Lung microvascular endothelial cell (primary cell): ENCODE measurements around the gene PCBP3. TPM values are rescaled to one million over a fixed set of nuclear protein-coding genes. Genes with fewer than 3 reads are reported as not detected.
"Not testable (repeated sequence)": the region's sequence is repeated elsewhere in the genome, so short reads cannot be mapped to it uniquely, and the experiment has no call there.

Source experiments
- DNase-seq, 2 donors: peaks; one replicate each; pipeline versions ENCODE4 v3.0.0 to v3.0.0-alpha.2; 2010; ENCODE audit warnings: low read depth in 2 of 2
- total RNA-seq: library from RNA; depleted of rRNA; stranded (reverse); fragments of >200 nt; gene quantifications from 2 replicates; pipeline ENCODE4 v1.2.1, GENCODE V29; 2014

The PCBP3 gene
- total RNA-seq = 0.22 TPM in 1 of 2 replicates, not detected in the other

GRCh38 chr21:45643021-45643980, at the start of gene PCBP3:
Gene PCBP3, plus strand, starts transcription at chr21:45643725. Its CDS starts 206,361 bp downstream, at chr21:45850086.
- DNase-seq = peak; percentile 90 to 95

GRCh38 chr21:45594721-45595489, 48.6 kb upstream of the PCBP3 start:
- DNase-seq = no peak

GRCh38 chr21:45595574-45596295, 47.8 kb upstream of the PCBP3 start:
- DNase-seq = no peak

- DNase-seq = peak; percentile 54 to 78
These were observed 46.7 kb upstream of the PCBP3 start for GRCh38 chr21:45596704-45597318.

GRCh38 chr21:45598109-45598508, 45.4 kb upstream of the PCBP3 start:
- no peak for DNase-seq

- DNase-seq = no peak
These were observed 44.9 kb upstream of the PCBP3 start for GRCh38 chr21:45598666-45599065.

- DNase-seq = no peak
These were observed 44.4 kb upstream of the PCBP3 start for GRCh38 chr21:45599146-45599581.

GRCh38 chr21:45600248-45600647, 43.3 kb upstream of the PCBP3 start:
- DNase-seq = no peak

GRCh38 chr21:45601551-45601950, 42.0 kb upstream of the PCBP3 start:
- no peak for DNase-seq

GRCh38 chr21:45602106-45602505, 41.4 kb upstream of the PCBP3 start:
- no peak for DNase-seq

- no peak for DNase-seq
These were observed 40.0 kb upstream of the PCBP3 start for GRCh38 chr21:45603481-45603880.

GRCh38 chr21:45604681-45605080, 38.8 kb upstream of the PCBP3 start:
- not testable (repeated sequence) for DNase-seq

GRCh38 chr21:45607021-45607908, 36.3 kb upstream of the PCBP3 start:
- peak in 1 of 2 donors; percentile 48 for DNase-seq

- DNase-seq = no peak
These were observed 35.6 kb upstream of the PCBP3 start for GRCh38 chr21:45607909-45608295.

- DNase-seq = not testable (repeated sequence)
These were observed 34.6 kb upstream of the PCBP3 start for GRCh38 chr21:45608747-45609470.

- not testable (repeated sequence) for DNase-seq
These were observed 33.9 kb upstream of the PCBP3 start for GRCh38 chr21:45609616-45610015.

- no peak for DNase-seq
These were observed 32.2 kb upstream of the PCBP3 start for GRCh38 chr21:45611296-45611695.

GRCh38 chr21:45611939-45612664, 31.4 kb upstream of the PCBP3 start:
- no peak for DNase-seq

- DNase-seq = not testable (repeated sequence)
These were observed 30.9 kb upstream of the PCBP3 start for GRCh38 chr21:45612665-45613019.
